IMR-90 (cell line): Measurements from ENCODE around the gene RUNX3. TPM values are rescaled to one million over a fixed set of nuclear protein-coding genes. Genes with fewer than 3 reads are reported as not detected.

ENCODE experiments used
- ATAC-seq: fragments of 200-7000 bp; cut with Tn5 transposase; 2 replicates; pipeline ENCODE4 v1.9.1; 2020; ENCODE audit warnings: low read depth, mild to moderate bottlenecking, moderate library complexity
- BruUV-seq: library from RNA; stranded (reverse); fragments of 400-500 nt; replicated peaks from 2 replicates; lab custom pipeline; 2021; lab: Mats Ljungman, UMichigan
- CTCF ChIA-PET: fragments of 300-600 bp; formaldehyde crosslinking; extraction: SDS; loops from one replicate; lab custom pipeline; 2021; ENCODE audit warnings: antibody characterized with exemption; lab: Yijun Ruan, JAX
- POLR2A ChIA-PET: fragments of 300-600 bp; sonication (Branson Sonifier 250); formaldehyde crosslinking; loops from one replicate; lab custom pipeline; 2022; ENCODE audit warnings: antibody characterized with exemption; ENCODE audit not compliant: unreplicated experiment; lab: Charles Lee
- DNase-seq: peaks from one replicate; pipeline ENCODE4 v3.0.0; 2013
- H2AFZ ChIP-seq: replicated peaks from 2 replicates; pipeline ENCODE3; 2013; ENCODE audit warnings: low read length, mild to moderate bottlenecking; ENCODE audit not compliant: poor library complexity
- H2AK5ac ChIP-seq: 2 replicates; pipeline ENCODE4 v1.6.1; 2013; ENCODE audit warnings: low read depth, low read length, inconsistent platforms
- H2AK9ac ChIP-seq: replicated peaks from 2 replicates; pipeline ENCODE3; 2013; ENCODE audit warnings: mild to moderate bottlenecking, low read depth, low read length, moderate library complexity; ENCODE audit not compliant: poor library complexity
- H2BK120ac ChIP-seq: 2 replicates; pipeline ENCODE4 v1.6.1; 2013; ENCODE audit warnings: low read depth, low read length, inconsistent platforms
- H2BK15ac ChIP-seq: 3 replicates; pipeline ENCODE4 v1.6.1; 2013; ENCODE audit warnings: low read depth, low read length, inconsistent platforms
- H2BK20ac ChIP-seq: 2 replicates; pipeline ENCODE4 v1.6.1; 2013; ENCODE audit warnings: low read depth, mild to moderate bottlenecking, inconsistent platforms, low read length, moderate library complexity
- H2BK5ac ChIP-seq: 2 replicates; pipeline ENCODE4 v1.6.1; 2013; ENCODE audit warnings: mild to moderate bottlenecking, low read depth, low read length, inconsistent platforms; ENCODE audit not compliant: poor library complexity, severe bottlenecking
- H3K14ac ChIP-seq: replicated peaks from 2 replicates; pipeline ENCODE4 v1.6.1; 2013; ENCODE audit warnings: low read depth, low read length, inconsistent platforms
- H3K18ac ChIP-seq: 2 replicates; pipeline ENCODE4 v1.6.1; 2013; ENCODE audit warnings: low read depth, low read length, control low read depth
- H3K23ac ChIP-seq: 2 replicates; pipeline ENCODE4 v1.6.1; 2013; ENCODE audit warnings: low read depth, low read length, inconsistent platforms
- H3K27ac ChIP-seq: 2 replicates; pipeline ENCODE4 v1.5.1; 2013; ENCODE audit warnings: mild to moderate bottlenecking, control low read depth, low read length; ENCODE audit not compliant: insufficient read depth
- H3K27me3 ChIP-seq: 2 replicates; pipeline ENCODE4 v1.6.1; 2013; ENCODE audit warnings: low read length; ENCODE audit not compliant: control insufficient read depth, insufficient read depth
- H3K36me3 ChIP-seq: 2 replicates; pipeline ENCODE4 v1.6.1; 2013; ENCODE audit warnings: low read length, mixed read lengths; ENCODE audit not compliant: control insufficient read depth, insufficient read depth
- H3K4ac ChIP-seq: 2 replicates; pipeline ENCODE4 v1.6.1; 2013; ENCODE audit warnings: low read depth, low read length, inconsistent platforms
- H3K4me1 ChIP-seq: 2 replicates; pipeline ENCODE4 v1.6.1; 2013; ENCODE audit warnings: low read length, mixed read lengths; ENCODE audit not compliant: control insufficient read depth, insufficient read depth
- H3K4me2 ChIP-seq: 2 replicates; pipeline ENCODE4 v1.6.1; 2013; ENCODE audit warnings: low read depth, mild to moderate bottlenecking, control low read depth, low read length, moderate library complexity
- H3K4me3 ChIP-seq: 2 replicates; pipeline ENCODE4 v1.5.1; 2013; ENCODE audit warnings: low read depth, mild to moderate bottlenecking, control low read depth, low read length, moderate library complexity; ENCODE audit not compliant: insufficient read depth
- H3K56ac ChIP-seq: 2 replicates; pipeline ENCODE4 v1.6.1; 2013; ENCODE audit warnings: low read length, inconsistent platforms; ENCODE audit not compliant: insufficient read depth; ENCODE audit errors: extremely low read depth
- H3K79me1 ChIP-seq, 2 experiments: 2 replicates each; pipeline ENCODE4 v1.6.1; 2013; ENCODE audit warnings: low read length in 2 of 2, inconsistent platforms in 1 of 2, low read depth in 1 of 2
- H3K9ac ChIP-seq: 2 replicates; pipeline ENCODE4 v1.6.1; 2013; ENCODE audit warnings: low read depth, low read length, control low read depth
- H3K9me1 ChIP-seq: 2 replicates; pipeline ENCODE4 v1.6.1; 2013; ENCODE audit warnings: low read length, inconsistent platforms; ENCODE audit not compliant: insufficient read depth
- H3K9me3 ChIP-seq: 2 replicates; pipeline ENCODE4 v1.6.1; 2013; ENCODE audit warnings: low read length; ENCODE audit not compliant: control insufficient read depth, insufficient read depth
- H4K20me1 ChIP-seq: 2 replicates; pipeline ENCODE4 v1.6.1; 2013; ENCODE audit warnings: low read length, inconsistent platforms; ENCODE audit not compliant: insufficient read depth
- H4K5ac ChIP-seq: 2 replicates; pipeline ENCODE4 v1.6.1; 2013; ENCODE audit warnings: mild to moderate bottlenecking, low read depth, low read length, control low read depth
- H4K8ac ChIP-seq, 2 experiments: 2 replicates each; pipeline ENCODE4 v1.6.1; 2013; ENCODE audit warnings: low read depth in 2 of 2, low read length in 2 of 2, control low read depth in 1 of 2, inconsistent platforms in 1 of 2
- H4K91ac ChIP-seq: 2 replicates; pipeline ENCODE4 v1.6.1; 2013; ENCODE audit warnings: low read depth, low read length, inconsistent platforms; ENCODE audit not compliant: insufficient read depth
- BHLHE40 ChIP-seq: fragments of 150-350 bp; IDR thresholded peaks from 2 replicates; pipeline ENCODE4 v1.6.1; 2016; ENCODE audit warnings: mild to moderate bottlenecking, low read depth, low read length
- CEBPB ChIP-seq: IDR thresholded peaks from 2 replicates; pipeline ENCODE4 v1.6.1; 2012; ENCODE audit warnings: low read depth, low read length, improper control_type of control experiment
- CHD1 ChIP-seq: IDR thresholded peaks from 2 replicates; pipeline ENCODE4 v1.6.1; 2012; ENCODE audit warnings: low read depth, low read length, improper control_type of control experiment
- CTCF ChIP-seq: conservative IDR thresholded peaks from 2 replicates; pipeline ENCODE4 v1.5.1; 2012; ENCODE audit warnings: mild to moderate bottlenecking, low read depth, low read length, improper control_type of control experiment
- ELK1 ChIP-seq: fragments of 150-350 bp; IDR thresholded peaks from 2 replicates; pipeline ENCODE4 v1.6.1; 2016; ENCODE audit warnings: low read depth, mild to moderate bottlenecking, low read length, moderate library complexity, borderline replicate concordance
- FOS ChIP-seq: fragments of 150-350 bp; IDR thresholded peaks from 2 replicates; pipeline ENCODE4 v1.6.1; 2016; ENCODE audit warnings: low read depth, low read length
- MAFK ChIP-seq: IDR thresholded peaks from 2 replicates; pipeline ENCODE4 v1.6.1; 2012; ENCODE audit warnings: low read depth, low read length, improper control_type of control experiment
- MAZ ChIP-seq: IDR thresholded peaks from 2 replicates; pipeline ENCODE4 v1.6.1; 2012; ENCODE audit warnings: low read depth, mild to moderate bottlenecking, low read length, improper control_type of control experiment, moderate library complexity, borderline replicate concordance
- MXI1 ChIP-seq: IDR thresholded peaks from 2 replicates; pipeline ENCODE4 v1.6.1; 2012; ENCODE audit warnings: low read depth, mild to moderate bottlenecking, low read length, moderate library complexity, borderline replicate concordance
- NFE2L2 ChIP-seq: fragments of 150-350 bp; IDR thresholded peaks from 2 replicates; pipeline ENCODE4 v1.6.1; 2016; ENCODE audit warnings: low read depth, mild to moderate bottlenecking, low read length
- POLR2A ChIP-seq: IDR thresholded peaks from 2 replicates; pipeline ENCODE4 v1.6.1; 2012; ENCODE audit warnings: mild to moderate bottlenecking, low read depth, low read length
- RAD21 ChIP-seq: IDR thresholded peaks from 2 replicates; pipeline ENCODE4 v1.6.1; 2012; ENCODE audit warnings: low read length, improper control_type of control experiment
- RCOR1 ChIP-seq: IDR thresholded peaks from 2 replicates; pipeline ENCODE4 v1.6.1; 2012; ENCODE audit warnings: mild to moderate bottlenecking, low read length, improper control_type of control experiment; ENCODE audit not compliant: insufficient replicate concordance
- RFX5 ChIP-seq: IDR thresholded peaks from 2 replicates; pipeline ENCODE4 v1.8.0; 2012; ENCODE audit warnings: low read depth, mild to moderate bottlenecking, low read length, moderate library complexity
- SMC3 ChIP-seq: fragments of 150-350 bp; IDR thresholded peaks from 2 replicates; pipeline ENCODE4 v1.6.1; 2016; ENCODE audit warnings: low read depth, mild to moderate bottlenecking, antibody characterized with exemption, low read length, moderate library complexity
- USF2 ChIP-seq: fragments of 150-350 bp; IDR thresholded peaks from 2 replicates; pipeline ENCODE4 v1.6.1; 2017; ENCODE audit warnings: mild to moderate bottlenecking, antibody characterized with exemption, low read length, low read depth
- WGBS, 2 experiments: methylation state at CpG; one replicate each; pipeline versions ENCODE4 v1.1.5 to v1.1.7; 2013; ENCODE audit warnings: missing lambda C conversion rate in 2 of 2; ENCODE audit not compliant: insufficient read length in 1 of 2; ENCODE audit errors: extremely low coverage in 2 of 2; 5-methylcytosine and 5-hydroxymethylcytosine counted together
- dilution Hi-C: fragments of 300-500 bp; cut with HindIII; formaldehyde crosslinking; loops from one replicate; pipeline ENCODE4 v1.14.3; 2018; ENCODE audit warnings: low sequenced_read_pairs; ENCODE audit not compliant: unreplicated experiment
- in situ Hi-C: fragments of 300-500 bp; cut with MboI; formaldehyde crosslinking; loops from 3 replicates; pipeline ENCODE4 v1.14.3; 2019; ENCODE audit warnings: low sequenced_read_pairs, inconsistent platforms, mixed read lengths
- intact Hi-C: fragments of 100-400 bp; cut with micrococcal nuclease; formaldehyde crosslinking; loops from 2 replicates; pipeline ENCODE4 v1.10.0; 2022
- polyA plus RNA-seq, 3 experiments: library from polyadenylated mRNA; depleted of rRNA; stranded (reverse); fragments of >200 nt; gene quantifications; 2 replicates each; pipeline ENCODE4 v1.2.3, GENCODE V29; 2012; ENCODE audit warnings: low replicate concordance in 1 of 3
- total RNA-seq: library from RNA; depleted of rRNA; stranded (reverse); fragments of >200 nt; gene quantifications from 2 replicates; pipeline ENCODE4 v1.2.3, GENCODE V29; 2012

RUNX3 gene
- total and polyA plus RNA-seq, 2 of the 4 experiments (the other 2 are of a cell fraction): 0.07 TPM; not detected in 1

GRCh38 chr1:24903011-24903461, 27.0 kb downstream of the RUNX3 start:
- no peak for DNase-seq
- no peaks in the 10 kb centered on the region for H3K36me3 ChIP-seq
- no TSS peak for BruUV-seq
- H4K91ac ChIP-seq: no peak overlapping the region
- no peak overlapping the region for H3K56ac ChIP-seq
- no peak for ATAC-seq
- H2BK120ac ChIP-seq: no peak overlapping the region
- intact Hi-C loops (no loop called here), in situ Hi-C loops (no loop called here), dilution Hi-C loops (no loop called here)
- no peak overlapping the region for H2AK9ac ChIP-seq
- no peak overlapping the region for H3K4ac ChIP-seq
- H3K79me1 ChIP-seq: no peaks in the 10 kb centered on the region
- H3K9ac ChIP-seq: no peak overlapping the region
- H3K27ac ChIP-seq: no peak overlapping the region
- H3K4me3 ChIP-seq: no peak overlapping the region
- peaks cover 3% of the 10 kb centered on the region; the same call in 1 of the 2 replicates for H4K20me1 ChIP-seq
- H3K27me3 ChIP-seq: peaks cover 42% of the 10 kb centered on the region
- no peaks in the 10 kb centered on the region for H3K9me1 ChIP-seq
- peak overlapping the region; percentile 43 for H2AFZ ChIP-seq
- 73% methylated on average over 9 of the region's 10 CpGs; no CpG with 5 or more reads in 1 of the 2 experiments for WGBS, 2 experiments
- no peak overlapping the region for H3K23ac ChIP-seq
- H4K5ac ChIP-seq: no peak overlapping the region
- no peak overlapping the region for H2BK5ac ChIP-seq
- H3K4me1 ChIP-seq: no peaks in the 10 kb centered on the region
- H2AK5ac ChIP-seq: no peak overlapping the region
- H3K18ac ChIP-seq: no peak overlapping the region
- H2BK15ac ChIP-seq: no peak overlapping the region
- ChIA-PET POLR2A (no interaction called here), CTCF (no interaction called here)
- H4K8ac ChIP-seq: no peak overlapping the region
- no peak overlapping the region for H3K4me2 ChIP-seq
- no peak overlapping the region for H3K14ac ChIP-seq
- H2BK20ac ChIP-seq: no peak overlapping the region
- TF ChIP-seq RCOR1 (no peak), SMC3 (no peak), CTCF (no peak), USF2 (no peak), ELK1 (no peak), NFE2L2 (no peak), MAZ (no peak), MAFK (no peak), CHD1 (no peak), CEBPB (no peak), MXI1 (no peak), FOS (no peak), RFX5 (no peak), RAD21 (no peak), POLR2A (no peak), BHLHE40 (no peak)
- H3K9me3 ChIP-seq: peaks cover under 1% of the 10 kb centered on the region; the same call in 1 of the 2 replicates
